SK-N-SH (cell line): ENCODE measurements around the gene EFCAB8.

ENCODE experiments used
- ELF1 ChIP-seq: IDR thresholded peaks from 2 replicates; pipeline ENCODE4 v1.4.0; 2012
- EP300 ChIP-seq, 2 experiments: IDR thresholded peaks; 2 replicates each; pipeline versions ENCODE4 v1.4.0 to v1.6.1; 2012; ENCODE audit warnings: borderline replicate concordance in 1 of 2, low read depth in 1 of 2, low read length in 1 of 2
- EZH2phosphoT487 ChIP-seq: fragments of 200-600 bp; sonication (generic); IDR thresholded peaks from 2 replicates; pipeline ENCODE4 v1.6.1; 2017; ENCODE audit warnings: low read depth, mixed run types, mild to moderate bottlenecking, antibody characterized with exemption, moderate library complexity, borderline replicate concordance
- FOXM1 ChIP-seq: IDR thresholded peaks from 2 replicates; pipeline ENCODE4 v1.4.0; 2012; ENCODE audit warnings: low read depth, mild to moderate bottlenecking
- GATA2 ChIP-seq: sonication (generic); formaldehyde crosslinking; IDR thresholded peaks from 2 replicates; pipeline ENCODE4 v1.5.0; 2020; ENCODE audit warnings: mild to moderate bottlenecking, missing genetic modification reagents
- NFIC ChIP-seq: IDR thresholded peaks from 2 replicates; pipeline ENCODE4 v1.4.0; 2012; ENCODE audit warnings: borderline replicate concordance
- POLR2AphosphoS5 ChIP-seq: IDR thresholded peaks from 2 replicates; pipeline ENCODE4 v1.6.1; 2012; ENCODE audit warnings: low read depth, low read length
- RAD21 ChIP-seq: IDR thresholded peaks from 2 replicates; pipeline ENCODE4 v1.6.1; 2012; ENCODE audit warnings: mild to moderate bottlenecking, low read length
- TEAD4 ChIP-seq: IDR thresholded peaks from 2 replicates; pipeline ENCODE4 v1.4.0; 2012; ENCODE audit warnings: mild to moderate bottlenecking, borderline replicate concordance; ENCODE audit not compliant: insufficient read depth
- TF ChIP-seq, protein P1 (sequence below): fragments of 200-600 bp; sonication (generic); IDR thresholded peaks from 2 replicates; pipeline ENCODE4 v1.6.1; 2017; ENCODE audit warnings: antibody characterized with exemption, mild to moderate bottlenecking, moderate library complexity
- TF ChIP-seq, protein P2 (sequence below): IDR thresholded peaks from 2 replicates; pipeline ENCODE4 v1.4.0; 2012; ENCODE audit warnings: low read depth

DNA sequence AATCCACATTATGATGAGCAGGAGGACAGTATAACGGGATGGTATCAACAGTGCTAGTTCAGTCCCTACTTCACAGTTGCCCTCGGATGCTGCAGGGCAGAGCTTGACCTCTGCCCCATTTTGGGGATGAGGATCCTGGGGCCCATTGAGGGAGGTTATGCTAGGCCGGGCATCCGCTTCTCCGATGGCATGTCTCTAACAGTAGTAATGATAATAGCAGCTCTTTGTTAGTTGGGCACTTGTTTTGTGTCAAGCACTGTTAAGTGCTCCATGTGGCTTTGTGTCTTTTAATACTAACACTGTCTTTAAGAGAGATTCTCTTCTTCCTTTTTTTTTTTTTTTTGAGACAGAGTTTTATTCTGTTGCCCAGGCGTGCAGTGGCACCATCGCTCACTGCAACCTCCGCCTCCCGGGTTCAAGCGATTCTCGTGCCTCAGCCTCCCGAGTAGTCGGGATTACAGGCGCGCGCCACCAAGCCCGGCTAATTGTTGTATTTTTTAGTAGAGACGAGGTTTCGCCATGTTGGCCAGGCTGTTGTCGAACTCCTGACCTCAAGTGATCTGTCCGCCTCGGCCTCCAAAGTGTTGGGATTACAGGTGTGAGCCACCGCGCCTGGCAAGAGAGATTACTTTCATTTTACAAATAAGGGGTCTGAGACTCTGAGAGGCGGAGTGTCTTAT lies 37.9 kb upstream of the EFCAB8 start:
- TF ChIP-seq ELF1 (no peak), EP300 (IDR thresholded peaks at IDR 0.05; ENCODE audit: borderline replicate concordance in 1 of 2, low read depth in 1 of 2, low read length in 1 of 2) (no peak), GATA2 (no peak), EZH2phosphoT487 (no peak), RAD21 (no peak), NFIC (no peak), POLR2AphosphoS5 (no peak), FOXM1 (no peak), TEAD4 (no peak)
- TF ChIP-seq, protein P1, sequence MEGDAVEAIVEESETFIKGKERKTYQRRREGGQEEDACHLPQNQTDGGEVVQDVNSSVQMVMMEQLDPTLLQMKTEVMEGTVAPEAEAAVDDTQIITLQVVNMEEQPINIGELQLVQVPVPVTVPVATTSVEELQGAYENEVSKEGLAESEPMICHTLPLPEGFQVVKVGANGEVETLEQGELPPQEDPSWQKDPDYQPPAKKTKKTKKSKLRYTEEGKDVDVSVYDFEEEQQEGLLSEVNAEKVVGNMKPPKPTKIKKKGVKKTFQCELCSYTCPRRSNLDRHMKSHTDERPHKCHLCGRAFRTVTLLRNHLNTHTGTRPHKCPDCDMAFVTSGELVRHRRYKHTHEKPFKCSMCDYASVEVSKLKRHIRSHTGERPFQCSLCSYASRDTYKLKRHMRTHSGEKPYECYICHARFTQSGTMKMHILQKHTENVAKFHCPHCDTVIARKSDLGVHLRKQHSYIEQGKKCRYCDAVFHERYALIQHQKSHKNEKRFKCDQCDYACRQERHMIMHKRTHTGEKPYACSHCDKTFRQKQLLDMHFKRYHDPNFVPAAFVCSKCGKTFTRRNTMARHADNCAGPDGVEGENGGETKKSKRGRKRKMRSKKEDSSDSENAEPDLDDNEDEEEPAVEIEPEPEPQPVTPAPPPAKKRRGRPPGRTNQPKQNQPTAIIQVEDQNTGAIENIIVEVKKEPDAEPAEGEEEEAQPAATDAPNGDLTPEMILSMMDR, result no peak
- TF ChIP-seq, protein P2, sequence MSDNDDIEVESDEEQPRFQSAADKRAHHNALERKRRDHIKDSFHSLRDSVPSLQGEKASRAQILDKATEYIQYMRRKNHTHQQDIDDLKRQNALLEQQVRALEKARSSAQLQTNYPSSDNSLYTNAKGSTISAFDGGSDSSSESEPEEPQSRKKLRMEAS, result no peak
